DMS114 treated with DMSO at 0.1 percent for 48 hours (cell line): ENCODE data around the gene SNU13.
"Not testable (repeated sequence)": the region's sequence is repeated elsewhere in the genome, so short reads cannot be mapped to it uniquely, and the experiment has no call there.

Source experiments
- DNase-seq: peaks from one replicate; lab custom pipeline; 2025; ENCODE audit not compliant: unreplicated experiment; lab: John Stamatoyannopoulos, UW

Gene SNU13

GRCh38 chr22:41688365-41689211, at the start of gene SNU13:
Gene SNU13 (minus strand): TSS chr22:41688867. CDS start chr22:41688796, 71 bp downstream.
- DNase-seq, result peak; percentile 81

GRCh38 chr22:41733241-41733640, 44.6 kb upstream of the SNU13 start:
- not testable (repeated sequence) for DNase-seq

- DNase-seq, result no peak
Measured at GRCh38 chr22:41732096-41732772, 43.6 kb upstream of the SNU13 start.

- no peak for DNase-seq
Measured at GRCh38 chr22:41731609-41732008, 42.9 kb upstream of the SNU13 start.

- DNase-seq, result no peak
Measured at GRCh38 chr22:41725510-41726110, 36.9 kb upstream of the SNU13 start.

GRCh38 chr22:41722496-41722895, 33.8 kb upstream of the SNU13 start:
- no peak for DNase-seq

- DNase-seq, result no peak
Measured at GRCh38 chr22:41713004-41713403, 24.3 kb upstream of the SNU13 start.

GRCh38 chr22:41709341-41709740, 20.7 kb upstream of the SNU13 start:
- no peak for DNase-seq

- no peak for DNase-seq
Measured at GRCh38 chr22:41702763-41703162, 14.1 kb upstream of the SNU13 start.

GRCh38 chr22:41700108-41700364, 11.4 kb upstream of the SNU13 start:
- DNase-seq, result no peak

GRCh38 chr22:41699264-41700107, 10.8 kb upstream of the SNU13 start, which contains the start of gene MEI1:
Gene MEI1 (plus strand): TSS chr22:41699503. CDS start chr22:41699539, 36 bp downstream.
- DNase-seq, result peak; percentile 83

- DNase-seq, result peak; percentile 49
Measured at GRCh38 chr22:41697126-41697775, 8.6 kb upstream of the SNU13 start.

GRCh38 chr22:41696703-41697102, 8.0 kb upstream of the SNU13 start:
- no peak for DNase-seq

- no peak for DNase-seq
Measured at GRCh38 chr22:41695211-41695610, 6.5 kb upstream of the SNU13 start.

GRCh38 chr22:41690476-41690875, 1.8 kb upstream of the SNU13 start:
- DNase-seq, result no peak

GRCh38 chr22:41687901-41688364, 734 bp downstream of the SNU13 start:
- no peak for DNase-seq

GRCh38 chr22:41686890-41687289, 1.8 kb downstream of the SNU13 start:
- not testable (repeated sequence) for DNase-seq

GRCh38 chr22:41684194-41684593, 4.5 kb downstream of the SNU13 start:
- no peak for DNase-seq

GRCh38 chr22:41683616-41684015, 5.1 kb downstream of the SNU13 start:
- DNase-seq, result no peak

GRCh38 chr22:41683052-41683451, 5.6 kb downstream of the SNU13 start:
- no peak for DNase-seq
